Right lobe of liver (tissue), 4 donors: ENCODE results near the gene MYO1B.

Experiments
- CTCF ChIP-seq, 4 donors: fragments of 200-600 bp in 3 of 4; fragments of 450-650 bp in 1 of 4; IDR thresholded peaks; one replicate each; pipeline versions ENCODE4 v1.5.1 to v1.8.0; 2016 to 2022; ENCODE audit warnings: antibody characterized with exemption in 4 of 4, mild to moderate bottlenecking in 2 of 4
- POLR2A ChIP-seq: fragments of 450-650 bp; IDR thresholded peaks from one replicate; pipeline ENCODE4 v1.6.1; 2017; ENCODE audit warnings: antibody characterized with exemption, mild to moderate bottlenecking
- donor health status: DM: no; HTN: no; CAD: no.
- donor health status: DM: no; HTN: no; CAD: no.
- donor health status: DM: no; HTN: yes; CAD: no.

- TF ChIP-seq CTCF (IDR thresholded peaks at IDR 0.05) (no peak), POLR2A (no peak)
Observed at GRCh38 chr2:191285252-191285651, 40.0 kb downstream of the MYO1B start.
